CD8-positive, alpha-beta memory T cell (primary cell): ENCODE data around the gene TMEM63B. TPM values are rescaled to one million over a fixed set of nuclear protein-coding genes. Genes with fewer than 3 reads are reported as not detected.

Experiments
- CTCF ChIA-PET: fragments of 350-600 bp; sonication (Branson Sonifier 250); formaldehyde crosslinking; loops from one replicate; lab custom pipeline; 2021; ENCODE audit warnings: antibody characterized with exemption; lab: Charles Lee
- POLR2A ChIA-PET: fragments of 350-600 bp; sonication (Branson Sonifier 250); formaldehyde crosslinking; loops from one replicate; lab custom pipeline; 2021; ENCODE audit warnings: antibody characterized with exemption; lab: Charles Lee
- DNase-seq, 5 donors: peaks; one replicate each; pipeline versions ENCODE4 v3.0.0 to v3.0.0-alpha.2; 2020 to 2022; ENCODE audit warnings: mixed read lengths in 1 of 5
- H3K27ac ChIP-seq: one replicate; pipeline ENCODE4 v1.7.0; 2013; ENCODE audit warnings: low read depth, mild to moderate bottlenecking, low read length, moderate library complexity
- H3K27me3 ChIP-seq: 2 replicates; pipeline ENCODE4 v1.7.0; 2013; ENCODE audit warnings: low read length, mild to moderate bottlenecking; ENCODE audit not compliant: insufficient read depth, poor library complexity, severe bottlenecking
- H3K36me3 ChIP-seq: 2 replicates; pipeline ENCODE4 v1.7.0; 2013; ENCODE audit warnings: mild to moderate bottlenecking, low read length, moderate library complexity; ENCODE audit not compliant: insufficient read depth
- H3K4me1 ChIP-seq: 2 replicates; pipeline ENCODE4 v1.7.0; 2013; ENCODE audit warnings: mild to moderate bottlenecking, low read length, moderate library complexity; ENCODE audit not compliant: insufficient read depth
- H3K4me3 ChIP-seq: 2 replicates; pipeline ENCODE4 v1.7.0; 2013; ENCODE audit warnings: mild to moderate bottlenecking, low read length
- H3K9me3 ChIP-seq: 2 replicates; pipeline ENCODE4 v1.7.0; 2013; ENCODE audit warnings: mild to moderate bottlenecking, low read length
- H3K27ac Mint-ChIP-seq, 8 donors: one replicate each; pipeline ENCODE4 v1.8.0; 2020 to 2021; ENCODE audit warnings: mixed read lengths in 8 of 8, mild to moderate bottlenecking in 6 of 8, inconsistent platforms in 3 of 8, moderate library complexity in 3 of 8
- H3K27me3 Mint-ChIP-seq, 2 donors: one replicate each; pipeline ENCODE4 v1.8.0; 2020 to 2021; ENCODE audit warnings: mixed read lengths in 2 of 2, mild to moderate bottlenecking in 1 of 2, moderate library complexity in 1 of 2
- H3K36me3 Mint-ChIP-seq, 3 donors: one replicate each; pipeline ENCODE4 v1.8.0; 2020 to 2021; ENCODE audit warnings: mixed read lengths in 3 of 3, inconsistent platforms in 1 of 3, mild to moderate bottlenecking in 1 of 3
- H3K4me1 Mint-ChIP-seq, 3 donors: one replicate each; pipeline ENCODE4 v1.8.0; 2020 to 2021; ENCODE audit warnings: mixed read lengths in 3 of 3, inconsistent platforms in 1 of 3, mild to moderate bottlenecking in 1 of 3
- H3K4me3 Mint-ChIP-seq, 7 donors: one replicate each; pipeline ENCODE4 v1.8.0; 2020 to 2021; ENCODE audit warnings: mixed read lengths in 7 of 7, mild to moderate bottlenecking in 6 of 7, moderate library complexity in 4 of 7, inconsistent platforms in 2 of 7
- H3K9me3 Mint-ChIP-seq, 5 donors: one replicate each; pipeline ENCODE4 v1.8.0; 2020 to 2022; ENCODE audit warnings: mixed read lengths in 5 of 5, mild to moderate bottlenecking in 3 of 5, moderate library complexity in 2 of 5, inconsistent platforms in 1 of 5
- polyA plus RNA-seq: library from polyadenylated mRNA; unstranded; fragments of 300-500 nt; fragmentation: Illumina TruSeq; gene quantifications from one replicate; pipeline ENCODE4 v1.2.3, GENCODE V29; 2021
- total RNA-seq, 2 experiments: library from RNA; stranded (reverse); gene quantifications; one replicate each; pipeline ENCODE4 v1.2.3, GENCODE V29; 2021

TMEM63B gene
- total and polyA plus RNA-seq, 3 experiments from 2014 or later, result 1.9 to 20.3 (median 18.4) TPM

GRCh38 chr6:44123544-44123943, 3.8 kb upstream of the TMEM63B start:
- Mint-ChIP-seq H3K27me3 (peaks cover 0 to 2% of the 10 kb centered on the region in 2 donors), H3K4me1 (peaks cover 67 to 76% (median 70%) of the 10 kb centered on the region in 3 donors), H3K4me3 (peak overlapping the region; percentile 39 to 80 (median 66)), H3K36me3 (peaks cover 0 to 12% (median 4%) of the 10 kb centered on the region in 3 donors), H3K9me3 (no peaks in the 10 kb centered on the region), H3K27ac (peak overlapping the region; percentile 67 to 89 (median 84))
- CTCF ChIA-PET, result interaction anchor here (1.2 kb wide), 1 partner anchor 48 kb away, joined by 3 read pairs; no protein-coding TSS in a partner anchor
- no peaks in the 10 kb centered on the region for H3K9me3 ChIP-seq
- POLR2A ChIA-PET, result interaction anchor here (0.5 kb wide), 1 partner anchor 1231 kb away, joined by 3 read pairs; no protein-coding TSS in a partner anchor
- peak in 1 of 5 donors; percentile 7 for DNase-seq
- no peak overlapping the region for H3K27ac ChIP-seq
- H3K4me3 ChIP-seq, result peak overlapping the region; percentile 34
- H3K36me3 ChIP-seq, result no peaks in the 10 kb centered on the region
- H3K4me1 ChIP-seq, result peaks cover 77% of the 10 kb centered on the region
- H3K27me3 ChIP-seq, result no peaks in the 10 kb centered on the region

- Mint-ChIP-seq H3K36me3 (peaks cover 0 to 7% (median 2%) of the 10 kb centered on the region in 3 donors), H3K4me1 (peaks cover 51 to 68% (median 58%) of the 10 kb centered on the region in 3 donors), H3K27ac (peak overlapping the region; percentile 84 to 100 (median 96)), H3K9me3 (no peaks in the 10 kb centered on the region), H3K4me3 (peak overlapping the region; percentile 88 to 96 (median 91)), H3K27me3 (peaks cover 0 to 2% of the 10 kb centered on the region in 2 donors)
- Histone ChIP-seq H3K9me3 (no peaks in the 10 kb centered on the region), H3K27me3 (no peaks in the 10 kb centered on the region), H3K36me3 (no peaks in the 10 kb centered on the region), H3K27ac (peak overlapping the region; percentile 78), H3K4me3 (peak overlapping the region; percentile 55), H3K4me1 (peaks cover 56% of the 10 kb centered on the region)
- ChIA-PET CTCF (no interaction called here), POLR2A (no interaction called here)
- peak; percentile 47 to 78 (median 58) for DNase-seq
These were observed 819 bp upstream of the TMEM63B start for GRCh38 chr6:44126320-44127149.

DNA sequence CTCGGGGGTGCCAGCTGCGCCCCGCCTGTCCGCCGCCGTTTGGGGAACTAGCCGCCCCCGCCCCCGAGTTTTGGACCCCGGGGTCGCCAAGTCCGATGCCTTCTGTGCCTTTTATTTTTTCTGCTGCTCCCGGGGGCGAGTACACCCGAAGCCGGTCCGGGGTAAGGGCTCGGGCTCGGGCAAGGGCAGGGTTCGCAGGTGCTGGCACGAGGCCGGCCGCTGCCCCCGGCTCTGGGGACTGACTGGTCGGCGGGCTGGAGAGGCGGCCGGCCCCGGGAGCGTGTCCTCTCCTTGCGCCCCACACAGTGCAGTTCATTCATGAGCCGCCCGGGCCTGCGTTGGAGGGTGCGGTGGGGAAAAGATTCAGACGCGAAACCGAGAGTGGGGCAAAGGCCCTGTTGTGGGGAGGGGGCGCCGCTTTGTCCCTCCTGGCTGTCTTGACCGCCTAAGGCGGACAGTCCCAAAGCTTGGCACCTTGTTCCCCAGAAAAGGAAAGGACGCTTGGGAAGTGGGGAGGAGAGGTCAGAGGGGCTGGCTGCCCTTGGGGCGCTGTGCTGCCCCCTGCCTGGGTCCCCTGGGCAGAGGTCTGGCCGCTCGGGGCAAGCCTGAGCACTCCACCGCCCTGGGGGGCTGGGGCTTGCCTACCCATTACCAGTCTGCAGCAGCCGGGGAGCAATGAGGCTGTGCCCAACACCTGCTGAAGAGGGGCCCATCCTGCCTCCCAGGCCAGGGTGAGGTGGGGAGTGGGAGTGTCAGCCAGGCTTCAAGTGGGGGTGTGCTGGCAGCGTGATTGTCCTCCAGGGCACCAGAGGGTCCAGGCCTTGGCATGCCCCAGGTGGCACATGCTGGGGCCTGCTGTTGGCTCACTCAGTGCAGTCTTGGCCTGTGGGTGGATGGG, 915 bp downstream of the TMEM63B start:
- H3K27ac ChIP-seq, result peak overlapping the region; percentile 59
- H3K4me3 ChIP-seq, result peak overlapping the region; percentile 61
- no peaks in the 10 kb centered on the region for H3K9me3 ChIP-seq
- H3K4me1 Mint-ChIP-seq, result peaks cover 46 to 69% (median 49%) of the 10 kb centered on the region in 3 donors
- peak overlapping the region; percentile 75 to 96 (median 88) for H3K4me3 Mint-ChIP-seq
- H3K9me3 Mint-ChIP-seq, result no peaks in the 10 kb centered on the region
- POLR2A ChIA-PET, result interaction anchor here (0.7 kb wide), 1 partner anchor 16 kb away, joined by 7 read pairs; no protein-coding TSS in a partner anchor
- peaks cover 0 to 7% (median 2%) of the 10 kb centered on the region in 3 donors for H3K36me3 Mint-ChIP-seq
- CTCF ChIA-PET, result no interaction called here
- peak overlapping the region in 6 of 8 donors; percentile 15 to 92 (median 73) for H3K27ac Mint-ChIP-seq
- peaks cover 0 to 2% of the 10 kb centered on the region in 2 donors for H3K27me3 Mint-ChIP-seq
- H3K4me1 ChIP-seq, result peaks cover 46% of the 10 kb centered on the region
- no peaks in the 10 kb centered on the region for H3K27me3 ChIP-seq
- H3K36me3 ChIP-seq, result no peaks in the 10 kb centered on the region
- DNase-seq, result peak in 2 of 5 donors; percentile 17 to 52

- Mint-ChIP-seq H3K4me3 (peak overlapping the region; percentile 23 to 96 (median 79)), H3K9me3 (no peaks in the 10 kb centered on the region), H3K27me3 (peaks cover 0 to 2% of the 10 kb centered on the region in 2 donors), H3K36me3 (peaks cover 0 to 14% (median 2%) of the 10 kb centered on the region in 3 donors), H3K27ac (peak overlapping the region in 6 of 8 donors; percentile 32 to 92 (median 68)), H3K4me1 (peaks cover 29 to 59% (median 33%) of the 10 kb centered on the region in 3 donors)
- H3K4me1 ChIP-seq, result peaks cover 29% of the 10 kb centered on the region
- no peaks in the 10 kb centered on the region for H3K9me3 ChIP-seq
- no peaks in the 10 kb centered on the region for H3K36me3 ChIP-seq
- H3K27me3 ChIP-seq, result no peaks in the 10 kb centered on the region
- POLR2A ChIA-PET, result interaction anchor here (0.7 to 1.0 kb wide), 2 partner anchors 28 to 393 kb away, joined by 3 to 7 read pairs; no protein-coding TSS in a partner anchor
- peak overlapping the region; percentile 11 for H3K27ac ChIP-seq
- CTCF ChIA-PET, result interaction anchor here (1.4 kb wide), 1 partner anchor 33 kb away, joined by 3 read pairs; no protein-coding TSS in a partner anchor
- no peak for DNase-seq
- H3K4me3 ChIP-seq, result no peak overlapping the region
These were observed 2.5 kb downstream of the TMEM63B start for GRCh38 chr6:44129841-44130322.

DNA sequence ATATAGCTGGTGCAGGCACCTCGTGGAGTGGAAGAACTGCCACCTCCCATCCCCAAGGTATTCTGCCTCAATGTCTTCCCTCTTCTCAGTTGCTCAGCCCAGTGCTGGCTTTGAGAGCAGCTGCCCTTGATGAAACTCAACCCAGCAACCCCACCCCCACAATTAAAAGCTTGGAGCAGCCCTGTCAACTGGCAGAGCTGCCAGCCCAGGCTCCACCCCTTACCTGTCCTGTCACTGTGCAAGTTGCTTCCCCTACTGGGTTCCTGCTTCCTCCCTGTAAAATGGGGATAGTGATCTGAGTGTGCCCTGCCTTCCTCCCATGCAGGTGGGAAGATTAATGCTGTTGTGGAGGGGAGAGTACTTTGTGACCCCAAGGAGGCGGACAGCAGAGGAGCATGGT, 4.5 kb downstream of the TMEM63B start:
- ChIA-PET POLR2A (interaction anchor here (0.6 kb wide), 1 partner anchor 444 kb away, joined by 4 read pairs; the partner anchor contains the start of gene MRPS18A), CTCF (interaction anchor here (1.0 to 1.2 kb wide), 2 partner anchors 35 to 92 kb away, joined by 3 to 5 read pairs; partner anchors contain the start of gene SLC29A1)
- no peaks in the 10 kb centered on the region for H3K27me3 Mint-ChIP-seq
- no peaks in the 10 kb centered on the region for H3K36me3 ChIP-seq
- peaks cover 0 to 23% (median 2%) of the 10 kb centered on the region in 3 donors for H3K36me3 Mint-ChIP-seq
- H3K4me1 ChIP-seq, result peaks cover 12% of the 10 kb centered on the region
- no peak overlapping the region for H3K4me3 ChIP-seq
- DNase-seq, result no peak
- peak overlapping the region in 3 of 8 donors; percentile 3 to 75 (median 70) for H3K27ac Mint-ChIP-seq
- no peaks in the 10 kb centered on the region for H3K9me3 ChIP-seq
- no peaks in the 10 kb centered on the region for H3K27me3 ChIP-seq
- H3K9me3 Mint-ChIP-seq, result no peaks in the 10 kb centered on the region
- H3K4me1 Mint-ChIP-seq, result peaks cover 12 to 40% (median 16%) of the 10 kb centered on the region in 3 donors
- peak overlapping the region in 1 of 7 donors; percentile 55 for H3K4me3 Mint-ChIP-seq
- H3K27ac ChIP-seq, result no peak overlapping the region

DNA sequence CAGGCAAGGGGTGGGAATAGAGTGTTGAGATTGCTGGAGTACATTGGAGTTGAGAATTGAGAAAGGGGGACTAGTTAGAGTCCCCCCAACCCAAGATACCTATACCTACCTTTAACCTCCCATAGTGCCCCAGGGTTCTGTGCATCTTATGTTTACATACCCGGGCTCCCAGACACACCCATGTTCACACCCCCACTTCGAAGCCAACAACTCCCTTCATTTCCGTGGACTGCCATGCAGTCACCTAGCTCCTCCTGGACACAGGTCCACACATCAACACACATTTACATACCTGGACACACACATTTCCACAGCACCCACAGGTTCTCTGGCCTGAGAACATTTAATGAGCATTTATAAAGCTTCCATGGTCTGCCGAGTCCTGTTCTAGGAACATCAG, 5.1 kb downstream of the TMEM63B start:
- H3K36me3 Mint-ChIP-seq, result peaks cover 0 to 29% (median 2%) of the 10 kb centered on the region in 3 donors
- H3K27ac Mint-ChIP-seq, result peak overlapping the region in 1 of 8 donors; percentile 3
- POLR2A ChIA-PET, result no interaction called here

More for the DNA sequence above, 5.1 kb downstream of the TMEM63B start:
- Mint-ChIP-seq H3K27me3 (no peaks in the 10 kb centered on the region), H3K9me3 (no peaks in the 10 kb centered on the region), H3K4me3 (peak overlapping the region in 1 of 7 donors; percentile 34), H3K4me1 (peaks cover 12 to 40% (median 16%) of the 10 kb centered on the region in 3 donors)
- no peaks in the 10 kb centered on the region for H3K9me3 ChIP-seq
- H3K4me3 ChIP-seq, result no peak overlapping the region
- H3K36me3 ChIP-seq, result no peaks in the 10 kb centered on the region
- H3K27ac ChIP-seq, result peak overlapping the region; percentile 15
- no peak for DNase-seq
- H3K4me1 ChIP-seq, result peaks cover 12% of the 10 kb centered on the region
- CTCF ChIA-PET, result interaction anchor here (1.2 kb wide), 1 partner anchor 36 kb away, joined by 5 read pairs; no protein-coding TSS in a partner anchor
- H3K27me3 ChIP-seq, result no peaks in the 10 kb centered on the region
